ENCODE measurements around the gene CCDC185.

GRCh38 chr1:223444411-223444810 is 51.2 kb downstream of the CCDC185 start:
- TF ChIP-seq CTCF (IDR thresholded peaks at IDR 0.05): no peak
- no peak for TF ChIP-seq POLR2A (IDR thresholded peaks at IDR 0.05)

All from testis (tissue), 2 donors.